Measurements from ENCODE around the gene DNAH17. TPM values are rescaled to one million over a fixed set of nuclear protein-coding genes. Genes with fewer than 3 reads are reported as not detected.
"Not testable (repeated sequence)": the region's sequence is repeated elsewhere in the genome, so short reads cannot be mapped to it uniquely, and the experiment has no call there.

Gene DNAH17
- total RNA-seq, 1 experiment from 2014 or later: 0.18 TPM

- in situ Hi-C loops (cut with HindIII; ENCODE audit: low pct_unique_long_range_greater_than_20kb, low sequenced_read_pairs) (no loop called here), intact Hi-C loops (cut with micrococcal nuclease; ENCODE audit: unreplicated experiment) (no loop called here)
- ChIA-PET CTCF (no interaction called here), POLR2A (no interaction called here)
- no peak for DNase-seq (ENCODE audit: low read depth, low spot score)
- Histone ChIP-seq H3K27me3 (ENCODE audit: control insufficient read depth, insufficient read depth, low read length) (no peaks in the 10 kb centered on the region), H3K4me3 (ENCODE audit: low read depth in 2 of 2, low read length in 2 of 2) (no peak overlapping the region), H3K4me1 (ENCODE audit: control insufficient read depth, insufficient read depth, low read length) (0 out of 2 replicates have a peak, but pooled peaks cover 3% of the 10 kb centered on the region), H3K27ac (ENCODE audit: low read length) (no peak overlapping the region), H3K9me3 (ENCODE audit: control insufficient read depth, insufficient read depth, low read depth, low read length) (no peaks in the 10 kb centered on the region), H3K36me3 (ENCODE audit: control insufficient read depth, insufficient read depth, low read length) (no peaks in the 10 kb centered on the region)
- TF ChIP-seq REST (IDR thresholded peaks at IDR 0.05; ENCODE audit: insufficient read depth in 1 of 2, low read depth in 2 of 2, low read length in 1 of 2): no peak
- TF ChIP-seq TCF7L2 (IDR thresholded peaks at IDR 0.05; ENCODE audit: low read depth, low read length): no peak
- no peak for TF ChIP-seq POLR2AphosphoS5 (IDR thresholded peaks at IDR 0.05; ENCODE audit: low read depth, low read length)
- no peak for TF ChIP-seq SIN3A (IDR thresholded peaks at IDR 0.05; ENCODE audit: borderline replicate concordance, insufficient read depth, low read depth, low read length)
- TF ChIP-seq, protein P1, sequence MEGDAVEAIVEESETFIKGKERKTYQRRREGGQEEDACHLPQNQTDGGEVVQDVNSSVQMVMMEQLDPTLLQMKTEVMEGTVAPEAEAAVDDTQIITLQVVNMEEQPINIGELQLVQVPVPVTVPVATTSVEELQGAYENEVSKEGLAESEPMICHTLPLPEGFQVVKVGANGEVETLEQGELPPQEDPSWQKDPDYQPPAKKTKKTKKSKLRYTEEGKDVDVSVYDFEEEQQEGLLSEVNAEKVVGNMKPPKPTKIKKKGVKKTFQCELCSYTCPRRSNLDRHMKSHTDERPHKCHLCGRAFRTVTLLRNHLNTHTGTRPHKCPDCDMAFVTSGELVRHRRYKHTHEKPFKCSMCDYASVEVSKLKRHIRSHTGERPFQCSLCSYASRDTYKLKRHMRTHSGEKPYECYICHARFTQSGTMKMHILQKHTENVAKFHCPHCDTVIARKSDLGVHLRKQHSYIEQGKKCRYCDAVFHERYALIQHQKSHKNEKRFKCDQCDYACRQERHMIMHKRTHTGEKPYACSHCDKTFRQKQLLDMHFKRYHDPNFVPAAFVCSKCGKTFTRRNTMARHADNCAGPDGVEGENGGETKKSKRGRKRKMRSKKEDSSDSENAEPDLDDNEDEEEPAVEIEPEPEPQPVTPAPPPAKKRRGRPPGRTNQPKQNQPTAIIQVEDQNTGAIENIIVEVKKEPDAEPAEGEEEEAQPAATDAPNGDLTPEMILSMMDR (IDR thresholded peaks at IDR 0.05): no peak
- no TSS peak for BruUV-seq (replicated peaks)
- ATAC-seq: no peak
Observed at GRCh38 chr17:78504156-78504925, 72.9 kb downstream of the DNAH17 start.

DNA sequence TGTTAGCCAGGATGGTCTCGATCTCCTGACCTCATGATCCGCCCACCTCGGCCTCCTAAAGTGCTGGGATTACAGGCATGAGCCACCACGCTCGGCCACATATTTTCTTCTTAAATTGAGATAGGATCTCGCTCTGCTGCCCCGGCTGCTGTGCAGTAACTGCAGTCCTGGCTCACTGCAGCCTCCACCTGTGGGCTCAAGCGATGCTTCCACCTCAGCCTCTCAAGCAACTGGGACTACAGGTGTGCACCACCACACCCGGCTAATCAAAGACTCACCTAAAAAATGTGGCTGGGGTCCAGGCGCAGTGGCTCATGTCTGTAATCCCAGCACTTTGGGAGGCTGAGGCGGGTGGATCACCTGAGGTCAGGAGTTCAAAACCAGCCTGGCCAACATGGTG is 73.8 kb downstream of the DNAH17 start:
- in situ Hi-C loops (cut with HindIII; ENCODE audit: low pct_unique_long_range_greater_than_20kb, low sequenced_read_pairs); H3K9me3 ChIP-seq (ENCODE audit: control insufficient read depth, insufficient read depth, low read depth, low read length); H3K27ac ChIP-seq (ENCODE audit: low read length); BruUV-seq (replicated peaks); ATAC-seq; DNase-seq (ENCODE audit: low read depth, low spot score); H3K27me3 ChIP-seq (ENCODE audit: control insufficient read depth, insufficient read depth, low read length); H3K36me3 ChIP-seq (ENCODE audit: control insufficient read depth, insufficient read depth, low read length); POLR2A ChIA-PET; H3K4me3 ChIP-seq (ENCODE audit: low read depth in 2 of 2, low read length in 2 of 2); H3K4me1 ChIP-seq (ENCODE audit: control insufficient read depth, insufficient read depth, low read length); intact Hi-C loops (cut with micrococcal nuclease; ENCODE audit: unreplicated experiment): not testable (repeated sequence)
- CTCF ChIA-PET: interaction anchor here (0.5 to 0.6 kb wide), 2 partner anchors 211 to 363 kb away, joined by 3 read pairs; no protein-coding TSS in a partner anchor

GRCh38 chr17:78502611-78503148 is 74.5 kb downstream of the DNAH17 start:
- intact Hi-C loops (cut with micrococcal nuclease; ENCODE audit: unreplicated experiment): no loop called here
- H3K4me3 ChIP-seq (ENCODE audit: low read depth in 2 of 2, low read length in 2 of 2): no peak overlapping the region
- TF ChIP-seq SIN3A (IDR thresholded peaks at IDR 0.05; ENCODE audit: borderline replicate concordance, insufficient read depth, low read depth, low read length) (no peak), TCF7L2 (IDR thresholded peaks at IDR 0.05; ENCODE audit: low read depth, low read length) (no peak), REST (IDR thresholded peaks at IDR 0.05; ENCODE audit: insufficient read depth in 1 of 2, low read depth in 2 of 2, low read length in 1 of 2) (no peak), POLR2AphosphoS5 (IDR thresholded peaks at IDR 0.05; ENCODE audit: low read depth, low read length) (no peak)
- TF ChIP-seq, protein P1 (IDR thresholded peaks at IDR 0.05): no peak
- H3K27me3 ChIP-seq (ENCODE audit: control insufficient read depth, insufficient read depth, low read length): no peaks in the 10 kb centered on the region
- ChIA-PET POLR2A (no interaction called here), CTCF (no interaction called here)
- ATAC-seq: no peak
- no TSS peak for BruUV-seq (replicated peaks)
- DNase-seq (ENCODE audit: low read depth, low spot score): no peak
- in situ Hi-C loops (cut with HindIII; ENCODE audit: low pct_unique_long_range_greater_than_20kb, low sequenced_read_pairs): no loop called here
- H3K9me3 ChIP-seq (ENCODE audit: control insufficient read depth, insufficient read depth, low read depth, low read length): no peaks in the 10 kb centered on the region
- no peak overlapping the region for H3K27ac ChIP-seq (ENCODE audit: low read length)
- no peaks in the 10 kb centered on the region for H3K36me3 ChIP-seq (ENCODE audit: control insufficient read depth, insufficient read depth, low read length)
- peaks cover 5% of the 10 kb centered on the region; the same call in 1 of the 2 replicates for H3K4me1 ChIP-seq (ENCODE audit: control insufficient read depth, insufficient read depth, low read length)
